ENCODE measurements around the gene ZNF771.

ZNF771 gene

DNA sequence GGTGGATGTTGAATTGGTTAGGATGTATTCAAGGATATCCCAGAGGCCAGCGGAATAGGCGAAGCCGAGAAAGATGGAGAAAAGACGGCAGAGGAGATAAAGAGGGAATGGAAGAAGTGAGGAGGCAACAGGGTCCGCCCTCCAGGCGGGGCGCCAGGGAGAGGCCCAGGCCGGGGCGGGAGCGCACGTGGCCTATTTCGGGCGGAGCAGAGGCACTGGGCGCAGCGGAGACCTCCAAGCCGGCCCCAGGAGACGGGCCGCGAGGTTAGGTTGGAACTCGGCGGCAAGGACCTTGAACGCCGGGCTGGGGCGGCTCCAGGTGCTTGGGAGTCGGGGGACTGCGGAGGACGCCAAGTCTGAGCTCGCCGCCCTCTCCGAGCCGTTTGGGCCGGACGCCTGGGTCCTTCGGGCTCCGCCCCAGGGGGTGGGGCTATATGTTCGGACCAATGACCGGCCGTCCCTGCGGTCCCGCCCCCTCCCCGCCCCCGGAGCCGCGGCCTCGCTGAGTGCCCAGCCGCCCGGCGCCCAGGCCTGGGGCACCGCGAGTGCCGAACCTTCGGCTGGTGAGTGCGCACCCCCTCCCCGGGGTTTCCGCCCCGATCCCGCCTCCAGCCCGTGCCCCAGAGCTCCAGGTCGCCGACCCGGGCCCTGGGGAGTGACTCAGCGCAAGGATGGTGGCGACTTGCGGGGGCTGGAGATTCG, at the start of gene ZNF771:
Gene ZNF771, plus strand, starts transcription at position 505 of the 702 bp plus-strand sequence. CDS start 448 bp downstream, outside the sequence.
- DNase-seq = peak; percentile 98

DNA sequence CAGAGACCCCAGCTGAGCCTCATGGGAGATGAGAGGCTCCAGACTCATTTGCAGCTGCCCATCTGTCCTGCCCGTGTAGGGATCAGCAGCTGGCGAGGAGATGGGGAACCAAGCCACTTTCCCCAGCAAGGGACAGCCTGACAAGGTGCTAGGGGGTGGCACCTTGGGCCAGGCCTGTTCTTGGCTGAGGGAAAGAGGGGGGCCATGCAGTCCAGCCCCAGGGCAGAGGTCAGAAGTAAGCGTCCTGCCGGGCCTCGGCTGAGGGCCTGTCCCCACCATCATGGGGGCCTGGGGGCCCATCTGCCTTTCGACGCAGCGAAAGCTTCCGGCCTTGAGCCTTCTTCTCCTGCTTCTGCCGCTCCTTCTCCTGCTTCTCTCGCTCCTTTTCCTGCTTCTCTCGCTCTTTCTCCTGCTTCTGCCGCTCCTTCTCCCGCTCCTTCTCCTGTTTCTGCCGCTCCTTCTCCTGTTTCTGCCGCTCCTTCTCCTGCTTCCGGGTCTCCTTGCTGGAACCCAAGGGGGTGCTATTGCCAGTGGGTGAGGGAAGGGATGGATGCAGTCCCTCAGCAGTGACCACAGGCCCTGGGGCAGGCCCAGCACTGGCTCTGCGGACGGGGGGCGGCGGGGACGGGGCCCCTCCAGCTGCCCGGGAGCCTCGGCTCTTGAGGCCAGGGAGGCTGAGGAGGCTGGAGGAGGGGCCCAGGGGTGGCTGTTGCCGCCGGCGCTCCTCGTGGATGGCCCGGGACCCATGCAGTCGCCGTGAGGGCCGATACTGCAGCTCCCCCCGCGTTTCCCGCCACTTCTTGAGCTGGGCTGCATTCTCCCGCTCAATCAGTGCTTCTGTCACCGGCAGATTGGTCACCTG, 49.5 kb upstream of the ZNF771 start:
- DNase-seq = no peak

DNA sequence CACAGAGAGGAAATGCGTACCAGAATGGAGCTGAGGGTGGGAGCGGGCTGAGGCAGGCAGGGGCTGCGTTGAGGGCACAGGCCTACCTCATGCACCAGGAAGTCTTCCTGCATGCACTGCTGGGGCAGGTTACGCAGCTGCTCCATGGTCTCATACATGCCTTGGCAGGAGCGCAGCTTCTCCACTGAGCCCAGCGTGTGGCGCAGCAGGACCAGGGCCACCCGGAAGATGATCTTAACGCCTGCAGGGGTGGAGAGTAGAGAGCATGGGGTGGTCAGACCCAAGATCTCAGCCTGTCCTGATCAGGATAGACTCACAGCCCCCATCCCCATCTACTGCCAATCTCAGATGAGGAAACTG, 48.8 kb upstream of the ZNF771 start:
- DNase-seq = no peak

DNA sequence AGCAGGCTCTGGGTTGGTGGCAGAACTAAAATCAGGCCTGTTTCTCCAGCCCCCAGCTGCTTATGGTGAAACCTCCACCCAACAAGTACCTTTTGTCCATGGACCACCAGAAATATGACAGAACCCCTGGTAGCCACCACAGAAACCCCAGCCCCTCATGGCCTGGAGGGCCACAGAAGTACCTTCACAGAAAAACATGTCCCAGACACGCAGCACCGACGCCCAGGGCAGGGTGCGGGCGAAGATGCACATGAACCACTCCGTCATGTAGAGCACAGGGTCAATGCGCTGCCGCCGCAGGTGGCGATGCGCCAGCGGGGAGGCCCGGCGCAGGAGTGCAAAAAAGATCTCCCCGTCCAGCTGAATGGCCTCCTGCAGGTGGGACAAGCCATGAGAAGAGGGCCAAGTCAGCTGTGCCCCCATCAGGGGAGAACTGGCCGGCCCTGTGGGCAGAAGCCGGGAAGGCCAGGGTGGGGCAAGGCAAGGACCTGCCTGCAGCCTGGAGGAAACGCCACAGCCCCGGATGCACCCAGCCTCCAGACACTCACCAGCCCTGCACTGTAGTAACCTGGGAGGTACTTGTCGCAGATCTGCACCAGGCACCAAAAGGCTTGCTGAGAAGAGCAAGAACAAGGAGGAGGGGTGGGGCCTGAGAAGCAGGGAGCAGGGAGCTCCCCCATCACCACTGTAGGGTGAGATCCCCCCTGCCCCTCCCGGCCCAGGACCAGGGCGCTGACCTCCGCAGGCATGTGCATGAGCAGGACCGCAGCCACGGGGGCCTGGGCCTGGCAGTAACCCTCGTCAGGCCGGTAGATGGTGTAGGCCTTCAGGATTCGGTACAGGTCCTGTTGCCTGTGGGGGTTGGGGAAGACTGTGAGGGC, 48.2 kb upstream of the ZNF771 start:
- no peak for DNase-seq

DNA sequence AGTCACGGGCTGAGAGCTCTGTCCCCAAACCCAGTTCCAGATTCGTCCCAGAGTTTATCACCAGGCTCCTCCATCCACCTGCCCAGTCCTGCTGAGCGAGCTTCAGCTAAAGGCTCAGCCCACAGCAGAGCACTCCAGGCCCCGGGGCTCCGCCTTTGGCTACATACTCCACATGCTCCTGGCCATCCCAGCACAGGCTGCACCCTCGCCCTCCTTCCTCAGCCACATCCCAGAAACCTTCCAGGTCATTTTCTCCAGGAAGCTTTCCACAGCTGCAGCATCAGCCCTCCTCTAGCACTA, 47.6 kb upstream of the ZNF771 start:
- no peak for DNase-seq

DNA sequence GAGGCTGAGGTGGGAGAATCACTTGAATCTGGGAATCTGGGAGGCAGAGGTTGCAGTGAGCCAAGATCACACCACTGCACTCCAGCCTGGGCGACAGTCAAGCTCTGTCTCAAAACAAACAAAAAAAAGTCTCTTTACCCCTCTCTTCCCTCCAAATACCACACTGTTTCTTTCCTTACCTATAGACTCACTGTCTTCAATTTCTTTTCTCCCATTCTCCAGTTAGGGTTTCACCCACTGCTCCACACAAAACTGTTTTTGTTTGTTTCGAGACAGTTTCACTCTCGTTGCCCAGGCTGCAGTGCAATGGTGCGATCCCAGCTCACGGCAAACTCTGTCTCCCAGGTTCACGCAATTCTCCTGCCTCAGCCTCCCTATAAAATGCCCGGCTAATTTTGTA, 46.2 kb upstream of the ZNF771 start:
- no peak for DNase-seq

DNA sequence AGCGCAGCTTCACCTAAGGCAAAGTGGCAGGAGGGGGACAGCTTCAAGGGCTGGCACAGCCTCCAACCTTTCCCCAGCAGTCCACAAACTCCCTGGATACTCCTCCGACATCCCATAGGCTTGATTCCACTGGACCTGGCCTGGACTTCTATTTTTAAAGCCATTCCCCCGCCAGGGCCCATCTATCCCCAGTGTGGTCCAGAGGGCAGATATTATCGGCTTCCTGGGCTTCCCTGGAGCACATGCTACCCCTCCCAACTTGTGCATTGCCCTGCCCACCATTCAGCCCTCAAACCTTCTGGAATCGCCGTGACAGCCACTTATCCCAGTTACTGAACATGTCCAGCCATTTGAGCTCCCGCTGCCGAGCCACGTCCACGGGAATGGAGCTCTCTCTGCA, 42.2 kb upstream of the ZNF771 start:
- DNase-seq = no peak

DNA sequence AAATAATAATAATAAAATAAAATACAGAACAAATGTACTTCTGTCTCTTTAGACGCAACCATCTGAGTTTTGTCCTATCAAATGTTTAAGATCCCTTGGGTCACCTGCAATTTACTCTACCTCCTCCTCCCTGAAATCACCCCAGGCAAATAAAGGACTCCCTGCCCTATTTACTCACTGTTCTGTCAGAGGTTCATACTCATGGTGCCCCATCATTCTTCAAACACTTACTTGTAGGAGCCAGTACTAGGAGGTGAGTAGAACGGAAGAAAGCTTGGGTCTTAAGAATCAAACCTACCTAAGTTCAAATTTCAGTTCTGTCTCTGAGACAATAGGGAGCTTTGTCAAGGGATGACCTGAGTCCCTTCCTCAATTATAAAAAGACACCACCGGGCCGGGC, 40.9 kb upstream of the ZNF771 start:
- no peak for DNase-seq

DNA sequence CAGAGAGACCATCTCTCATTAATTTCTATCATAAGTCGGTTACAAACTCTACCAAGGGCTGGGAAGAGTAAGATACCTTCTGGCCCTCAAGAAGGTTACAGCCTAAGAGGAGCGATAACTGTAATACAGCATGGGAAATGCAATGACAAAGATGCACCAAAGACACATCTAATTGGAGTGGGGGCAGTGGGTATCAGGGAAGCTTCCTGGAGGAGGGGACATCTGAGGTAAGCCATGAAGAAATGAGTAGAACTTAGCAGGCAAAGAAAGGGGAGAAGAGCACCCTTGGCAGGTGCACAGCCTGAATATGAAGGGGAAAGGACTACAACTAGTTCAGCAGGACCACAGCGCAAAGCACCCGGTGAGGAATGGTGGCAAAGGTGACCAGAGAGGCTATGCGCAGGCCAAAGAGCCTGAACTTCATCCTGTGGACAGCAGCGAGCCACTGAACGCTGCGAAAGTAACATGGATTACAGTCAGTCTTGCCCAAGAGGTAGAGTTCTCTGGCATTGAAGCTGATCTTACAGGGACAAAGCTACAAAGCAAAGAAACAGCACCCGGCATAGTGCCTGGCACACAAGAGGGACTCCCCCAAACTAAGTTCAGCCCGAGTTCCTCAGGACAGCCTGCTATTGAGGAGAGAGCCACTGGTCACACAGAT, 39.9 kb upstream of the ZNF771 start:
- DNase-seq = no peak

DNA sequence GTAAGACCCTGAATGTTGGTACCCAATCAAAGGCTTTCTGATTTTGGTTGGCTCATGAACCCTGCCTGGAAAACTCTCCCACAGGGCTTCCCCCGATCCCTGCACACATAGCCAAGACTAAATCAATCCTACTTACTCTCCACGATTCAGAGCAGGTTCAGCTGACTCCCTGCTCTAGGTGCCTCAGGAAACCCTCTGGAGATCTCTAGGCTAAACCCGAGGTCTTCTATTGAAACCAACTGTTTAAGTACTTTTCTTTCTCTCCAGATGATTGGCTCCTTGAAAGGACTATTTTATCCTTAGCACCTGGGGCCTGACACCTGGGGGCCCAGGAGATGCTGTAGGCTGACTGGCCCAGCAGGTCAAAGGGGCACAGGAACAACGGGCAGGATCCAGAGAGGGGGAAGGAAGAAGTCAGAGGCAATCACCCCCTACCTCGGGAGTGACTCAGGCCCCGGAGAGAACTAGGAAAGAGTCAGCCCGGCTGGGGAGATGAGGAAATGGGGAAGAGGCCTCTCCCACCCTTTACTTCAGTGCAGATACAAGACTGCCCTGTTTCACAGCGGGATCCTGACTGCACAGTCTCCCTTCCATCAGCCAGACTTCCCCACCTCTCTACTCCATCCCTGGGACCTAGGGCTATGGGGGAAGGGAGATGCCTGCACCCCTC, 39.1 kb upstream of the ZNF771 start:
- DNase-seq = no peak

DNA sequence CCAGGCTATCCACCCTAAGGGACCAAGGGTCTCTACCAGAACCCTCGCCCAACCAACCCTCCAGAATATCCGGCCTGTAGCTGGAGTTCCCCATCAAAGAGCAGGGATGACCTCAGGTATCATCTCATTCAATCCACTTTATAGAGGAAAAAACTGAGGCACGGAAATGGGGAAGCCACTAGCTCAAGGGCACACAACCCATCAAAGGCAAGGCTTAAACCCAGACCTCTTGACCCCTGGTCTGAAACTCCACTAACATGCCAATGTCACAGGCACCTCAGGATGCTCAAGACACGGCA, 38.7 kb upstream of the ZNF771 start:
- DNase-seq = no peak

DNA sequence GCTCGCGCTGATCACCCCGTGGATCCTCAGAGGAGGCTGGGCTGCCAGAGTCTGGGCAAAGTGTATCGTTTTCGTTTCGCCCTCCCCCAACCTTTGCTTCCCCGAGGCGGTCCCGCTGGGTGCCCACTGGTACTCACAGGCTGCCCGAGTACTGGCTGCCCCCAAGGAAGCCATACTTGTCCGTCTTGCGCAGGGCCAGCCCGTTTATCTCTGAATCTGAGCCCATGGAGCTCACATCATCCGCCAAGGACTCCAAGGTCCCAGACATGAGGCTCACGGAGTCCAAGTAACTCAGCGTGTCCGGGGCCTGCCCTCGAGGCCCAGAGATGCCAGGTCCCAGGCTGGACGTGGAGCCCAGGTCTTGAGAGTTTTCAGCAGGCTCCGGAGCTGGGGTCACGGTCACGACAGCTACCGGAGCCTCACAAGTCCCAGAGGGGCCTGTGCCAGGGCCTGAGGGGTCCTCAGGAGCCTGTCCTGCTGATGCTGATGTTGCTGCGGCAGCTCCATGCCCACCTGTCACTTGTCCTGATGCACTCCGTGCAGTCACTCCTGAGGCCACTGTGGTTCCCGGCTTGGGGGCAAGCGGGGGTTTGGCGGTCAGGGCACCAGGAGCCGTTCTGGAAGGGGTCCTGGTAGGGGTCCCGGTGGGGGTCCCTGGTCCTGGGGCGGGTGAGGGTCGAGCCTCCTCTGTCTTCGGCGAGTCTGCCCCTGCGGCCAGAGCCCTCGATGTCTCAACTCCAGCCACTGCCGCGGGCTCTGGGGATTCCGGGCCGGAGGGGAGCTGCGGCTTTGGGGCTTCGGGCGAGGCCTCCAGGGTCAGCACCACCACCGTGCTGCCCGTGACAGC, 38.1 kb upstream of the ZNF771 start:
- peak; percentile 41 for DNase-seq

DNA sequence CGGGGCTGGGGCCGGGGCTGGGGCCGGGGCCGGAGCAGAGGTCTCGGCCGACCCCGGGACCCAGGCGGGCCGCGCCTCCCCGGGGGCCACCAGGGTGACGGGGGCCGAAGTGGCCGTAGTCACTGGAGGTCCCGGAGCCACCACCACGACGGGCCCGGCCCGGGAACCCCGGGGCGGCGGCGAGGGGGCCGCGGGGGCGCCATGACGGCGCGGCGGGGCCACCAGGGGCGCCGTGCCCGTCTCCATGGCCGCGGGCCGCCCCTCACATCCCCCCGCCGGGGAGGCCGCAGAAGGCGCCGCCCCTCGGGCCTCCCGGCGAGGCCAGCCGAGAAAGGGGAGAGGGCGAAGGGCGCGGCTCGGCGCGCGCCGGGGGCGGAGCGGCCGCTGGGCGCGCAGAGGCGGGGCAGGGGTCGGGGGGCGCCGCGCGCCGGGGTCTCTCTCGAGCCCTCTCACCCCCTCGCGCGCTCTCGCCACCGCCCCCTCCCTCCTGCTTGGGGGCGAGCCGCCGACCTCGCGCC, 37.4 kb upstream of the ZNF771 start:
- no peak for DNase-seq

DNA sequence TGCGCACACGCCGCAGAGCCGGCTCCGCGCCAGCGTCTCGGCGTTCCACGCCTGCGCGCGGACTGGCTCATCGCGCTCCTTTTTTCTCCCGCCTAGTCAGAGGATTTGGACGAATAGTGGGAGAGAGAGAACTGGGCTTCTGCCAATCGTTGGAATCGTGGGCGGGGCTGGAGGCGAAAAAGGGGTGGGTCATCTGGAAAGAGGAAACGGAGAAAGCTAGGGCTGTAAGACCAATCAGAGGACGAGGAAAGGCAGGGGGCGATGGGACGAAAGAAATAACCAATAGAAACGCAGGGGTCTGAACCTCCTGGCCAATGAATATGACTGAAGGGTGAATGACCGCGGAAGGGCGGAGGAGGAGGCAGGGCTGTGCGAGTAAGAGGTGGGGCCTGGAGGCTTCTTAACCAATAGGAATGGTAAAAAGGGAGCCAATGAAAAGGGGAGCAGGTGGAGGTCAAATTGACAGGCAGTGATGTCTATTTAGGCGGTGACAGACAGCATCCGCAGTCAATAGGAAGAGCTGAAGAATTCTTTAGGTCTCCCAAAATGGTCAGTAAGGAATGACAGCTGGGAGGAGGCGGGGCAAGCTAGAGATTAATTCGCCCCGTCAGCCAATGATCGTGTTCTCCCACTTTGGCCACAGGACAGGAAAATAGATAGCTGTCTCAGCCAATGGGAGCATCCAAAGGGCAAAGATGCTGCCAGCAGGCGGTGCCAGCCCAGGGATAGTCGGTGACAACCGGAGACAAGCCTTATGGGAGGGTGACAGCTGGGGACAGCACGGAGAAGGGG, 36.8 kb upstream of the ZNF771 start, which contains the start of gene TBC1D10B:
Gene TBC1D10B, minus strand, starts transcription at position 39 of the 792 bp plus-strand sequence. CDS start 311 bp downstream, outside the sequence.
- DNase-seq = peak; percentile 100

DNA sequence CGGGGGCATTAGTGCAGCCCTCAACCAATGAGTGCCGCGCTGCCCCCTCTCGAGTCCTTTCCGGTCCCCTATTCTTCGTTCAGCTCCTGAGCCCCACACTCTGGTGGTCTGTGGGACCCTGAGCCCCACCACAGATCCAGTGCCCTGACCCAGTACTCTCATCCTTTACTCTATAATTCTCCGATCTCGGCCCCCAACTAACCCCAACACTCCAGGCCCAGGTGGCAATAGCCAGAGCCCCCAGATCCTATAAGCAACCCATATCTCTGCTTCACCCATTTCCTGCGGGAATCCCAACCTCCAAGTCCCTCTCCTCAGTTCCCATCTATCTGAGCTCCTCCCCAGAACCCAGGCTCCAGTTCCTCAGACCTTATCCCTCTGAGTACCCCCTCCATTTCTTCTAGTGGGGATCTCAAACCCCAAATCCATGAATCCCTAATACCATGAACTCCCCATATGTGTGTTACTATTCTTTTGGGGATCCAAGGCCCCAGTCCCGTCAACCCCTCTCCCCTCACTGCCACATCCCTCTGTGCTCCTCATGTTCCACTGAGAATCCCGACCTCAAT, 36.1 kb upstream of the ZNF771 start:
- DNase-seq = no peak

DNA sequence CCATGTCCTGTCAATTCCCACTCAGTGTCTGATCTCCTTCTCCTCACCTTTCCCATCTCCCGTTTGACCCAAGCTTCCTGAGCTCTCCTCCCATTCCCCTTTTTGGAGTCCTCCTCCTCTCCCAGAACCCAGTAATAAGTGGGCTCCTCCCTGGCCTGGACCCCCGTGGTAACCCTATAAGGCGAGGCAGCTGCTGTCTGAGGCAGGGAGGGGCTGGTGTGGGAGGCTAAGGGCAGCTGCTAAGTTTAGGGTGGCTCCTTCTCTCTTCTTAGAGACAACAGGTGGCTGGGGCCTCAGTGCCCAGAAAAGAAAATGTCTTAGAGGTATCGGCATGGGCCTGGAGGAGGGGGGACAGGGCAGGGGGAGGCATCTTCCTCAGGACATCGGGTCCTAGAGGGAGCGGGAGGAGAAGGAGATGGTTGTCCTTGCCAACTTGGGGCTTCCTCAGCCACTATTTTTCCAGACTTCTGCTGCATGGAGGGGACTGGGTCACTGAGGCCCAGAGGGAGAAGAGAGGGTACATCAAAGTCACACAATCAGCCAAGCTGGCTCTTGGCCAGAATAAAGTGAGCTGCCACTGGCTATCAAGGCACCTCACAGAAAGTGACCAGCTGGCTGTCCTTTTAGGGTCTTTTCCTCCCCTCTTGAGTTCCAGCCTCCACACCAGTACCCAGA, 35.2 kb upstream of the ZNF771 start:
- no peak for DNase-seq

DNA sequence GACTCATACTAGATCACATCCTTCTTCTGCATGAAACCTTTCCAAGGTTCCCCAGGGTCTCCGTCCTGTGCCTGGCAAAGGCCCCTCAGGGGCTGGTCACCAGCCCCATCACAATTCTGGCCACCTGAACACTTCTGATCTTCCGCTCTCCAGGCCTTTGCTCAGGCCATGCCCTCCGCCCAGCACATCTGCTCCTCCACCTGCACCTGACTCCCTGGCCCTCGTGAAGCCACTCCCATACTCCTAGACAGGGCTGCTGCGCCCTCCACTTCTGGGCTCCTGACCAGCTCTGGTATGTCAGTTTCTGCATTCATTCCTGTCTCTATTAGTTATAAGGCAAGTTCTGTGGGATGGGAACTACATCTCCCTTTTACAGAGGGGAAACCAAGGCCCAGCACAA, 34.7 kb upstream of the ZNF771 start:
- no peak for DNase-seq

DNA sequence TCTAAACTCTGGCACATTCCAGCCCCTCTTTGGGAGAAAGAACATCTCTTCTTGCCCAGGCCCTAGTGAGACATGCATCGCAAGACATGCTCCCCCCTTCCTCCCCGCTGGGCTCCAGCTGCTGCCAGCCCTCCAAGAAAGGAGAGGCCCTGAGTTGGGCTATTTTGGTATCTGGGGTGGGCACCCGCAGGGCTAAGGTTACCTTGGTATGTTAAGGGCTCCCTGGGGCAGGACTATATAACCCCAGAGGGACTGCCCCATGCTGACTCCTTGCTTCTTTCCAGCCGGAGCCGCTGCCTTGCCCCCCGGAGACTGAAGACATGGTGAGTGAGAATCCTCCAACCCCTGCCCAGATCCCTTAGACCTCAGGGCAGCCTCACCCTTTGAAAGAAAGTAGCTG, 32.9 kb upstream of the ZNF771 start, which contains the start of gene MYL11:
Gene MYL11, plus strand, starts transcription at position 265 of the 400 bp plus-strand sequence. Its CDS starts 56 bp downstream, at position 321.
- no peak for DNase-seq

DNA sequence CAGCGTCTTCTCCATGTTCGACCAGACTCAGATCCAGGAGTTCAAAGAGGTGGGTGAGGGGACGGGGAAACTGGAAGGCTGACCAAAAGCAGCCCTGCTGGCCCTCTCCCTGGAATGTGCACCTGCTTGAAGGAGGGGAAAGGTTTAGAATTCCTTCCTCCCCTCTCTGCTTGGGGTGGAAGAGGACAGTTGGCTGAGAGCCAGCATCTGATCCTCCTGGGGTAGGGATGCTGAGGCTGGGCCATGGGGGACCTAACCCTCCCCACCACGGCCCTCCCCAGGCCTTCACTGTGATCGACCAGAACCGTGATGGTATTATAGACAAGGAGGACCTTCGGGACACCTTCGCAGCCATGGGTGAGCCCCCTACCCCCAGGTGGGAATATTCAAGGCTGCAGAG, 31.5 kb upstream of the ZNF771 start:
- DNase-seq = no peak

Measured in RPMI8226 (cell line).